Fibroblast of lung (primary cell): ENCODE data around the gene NOC4L.
"Not testable (repeated sequence)": the region's sequence is repeated elsewhere in the genome, so short reads cannot be mapped to it uniquely, and the experiment has no call there.

Source experiments
- EZH2 ChIP-seq: IDR thresholded peaks from 2 replicates; pipeline ENCODE4 v1.5.1; 2012; ENCODE audit warnings: low read length, control low read depth, mild to moderate bottlenecking; ENCODE audit errors: missing control alignments
- TF ChIP-seq, protein P1 (sequence below), 2 donors: IDR thresholded peaks in 1 of 2; conservative IDR thresholded peaks in 1 of 2; 1 replicate in 1 of 2; 2 replicates in 1 of 2; pipeline ENCODE4 v1.5.1; 2011 to 2012; ENCODE audit warnings: low read length in 2 of 2, control low read depth in 1 of 2, inconsistent platforms in 1 of 2, low read depth in 1 of 2, mild to moderate bottlenecking in 1 of 2

GRCh38 chr12:132134653-132135183 is 9.5 kb upstream of the NOC4L start:
- TF ChIP-seq, protein P1, sequence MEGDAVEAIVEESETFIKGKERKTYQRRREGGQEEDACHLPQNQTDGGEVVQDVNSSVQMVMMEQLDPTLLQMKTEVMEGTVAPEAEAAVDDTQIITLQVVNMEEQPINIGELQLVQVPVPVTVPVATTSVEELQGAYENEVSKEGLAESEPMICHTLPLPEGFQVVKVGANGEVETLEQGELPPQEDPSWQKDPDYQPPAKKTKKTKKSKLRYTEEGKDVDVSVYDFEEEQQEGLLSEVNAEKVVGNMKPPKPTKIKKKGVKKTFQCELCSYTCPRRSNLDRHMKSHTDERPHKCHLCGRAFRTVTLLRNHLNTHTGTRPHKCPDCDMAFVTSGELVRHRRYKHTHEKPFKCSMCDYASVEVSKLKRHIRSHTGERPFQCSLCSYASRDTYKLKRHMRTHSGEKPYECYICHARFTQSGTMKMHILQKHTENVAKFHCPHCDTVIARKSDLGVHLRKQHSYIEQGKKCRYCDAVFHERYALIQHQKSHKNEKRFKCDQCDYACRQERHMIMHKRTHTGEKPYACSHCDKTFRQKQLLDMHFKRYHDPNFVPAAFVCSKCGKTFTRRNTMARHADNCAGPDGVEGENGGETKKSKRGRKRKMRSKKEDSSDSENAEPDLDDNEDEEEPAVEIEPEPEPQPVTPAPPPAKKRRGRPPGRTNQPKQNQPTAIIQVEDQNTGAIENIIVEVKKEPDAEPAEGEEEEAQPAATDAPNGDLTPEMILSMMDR (conservative IDR thresholded peaks at IDR 0.05 in 1 of 2, IDR thresholded peaks at IDR 0.05 in 1 of 2; ENCODE audit: low read depth in 1 of 2, low read length in 2 of 2), result not testable (repeated sequence)
- TF ChIP-seq EZH2, result not testable (repeated sequence)
